Gastrocnemius medialis (tissue), 4 donors: ENCODE measurements around the gene TRIP10. TPM values are rescaled to one million over a fixed set of nuclear protein-coding genes. Genes with fewer than 3 reads are reported as not detected.

Experiments used
- ATAC-seq, 2 donors: fragments of 150-250 bp; one replicate each; pipeline ENCODE4 v1.9.1; 2016
- DNase-seq, 2 donors: peaks; one replicate each; pipeline ENCODE4 v3.0.0-alpha.2; 2019
- H3K27ac ChIP-seq, 4 donors: fragments of 200-600 bp; sonication (generic); 1 replicate in 1 of 4; 2 replicates in 3 of 4; pipeline ENCODE4 v1.5.1; 2016 to 2018; ENCODE audit warnings: mild to moderate bottlenecking in 2 of 4, moderate library complexity in 1 of 4
- H3K27me3 ChIP-seq, 3 donors: fragments of 200-600 bp; sonication (generic) in 2 of 3; 1 replicate in 1 of 3; 2 replicates in 2 of 3; pipeline versions ENCODE4 v1.5.1 to v1.6.0; 2016 to 2019; ENCODE audit warnings: mild to moderate bottlenecking in 1 of 3, moderate library complexity in 1 of 3
- H3K36me3 ChIP-seq, 2 donors: fragments of 200-600 bp; sonication (generic) in 1 of 2; one replicate each; pipeline ENCODE4 v1.5.1; 2017 to 2018
- H3K4me1 ChIP-seq, 2 donors: fragments of 200-600 bp; sonication (generic) in 1 of 2; one replicate each; pipeline ENCODE4 v1.5.1; 2016 to 2017; ENCODE audit warnings: mild to moderate bottlenecking in 2 of 2
- H3K4me3 ChIP-seq, 4 donors: fragments of 200-600 bp; sonication (generic) in 3 of 4; 1 replicate in 1 of 4; 2 replicates in 3 of 4; pipeline ENCODE4 v1.5.1; 2016 to 2019; ENCODE audit warnings: mild to moderate bottlenecking in 2 of 4
- H3K9me3 ChIP-seq, 3 donors: fragments of 200-600 bp; sonication (generic) in 2 of 3; 1 replicate in 1 of 3; 2 replicates in 2 of 3; pipeline ENCODE4 v1.5.1; 2016 to 2019
- CTCF ChIP-seq, 5 experiments: fragments of 450-650 bp in 3 of 5; fragments of 200-600 bp in 2 of 5; sonication (generic) in 2 of 5; IDR thresholded peaks in 4 of 5; conservative IDR thresholded peaks in 1 of 5; 1 replicate in 4 of 5; 2 replicates in 1 of 5; pipeline ENCODE4 v1.5.1; 2016 to 2019; ENCODE audit warnings: antibody characterized with exemption in 5 of 5, mild to moderate bottlenecking in 3 of 5, moderate library complexity in 3 of 5
- POLR2A ChIP-seq, 2 donors: fragments of 450-650 bp; IDR thresholded peaks; one replicate each; pipeline ENCODE4 v1.6.1; 2017; ENCODE audit warnings: antibody characterized with exemption in 2 of 2, mild to moderate bottlenecking in 2 of 2, moderate library complexity in 2 of 2
- in situ Hi-C, 4 donors: fragments of 200-750 bp; cut with MboI; loops; one replicate each; pipeline versions ENCODE4 v1.15.0 to v1.8.0; 2017; ENCODE audit warnings: low sequenced_read_pairs in 4 of 4
- intact Hi-C: fragments of 100-400 bp; cut with DNase I; formaldehyde crosslinking; loops from one replicate; pipeline ENCODE4 v1.15.1; 2023; ENCODE audit warnings: low total_unique reads
- total RNA-seq, 4 donors: library from RNA; depleted of rRNA; stranded (reverse); fragments of >200 nt; gene quantifications; one replicate each; pipeline versions ENCODE4 v1.1.0 to v1.2.3, GENCODE V29; 2016

The TRIP10 gene
- total RNA-seq, 4 donors from 2014 or later, result 130 to 237 (median 178) TPM

GRCh38 chr19:6737284-6737872, 2.1 kb upstream of the TRIP10 start, which contains the start of gene GPR108:
GPR108 (minus strand) TSS chr19:6737580; CDS start chr19:6737576, 4 bp downstream.
- no peaks in the 10 kb centered on the region for H3K27me3 ChIP-seq
- peak within 1 kb of the TSS; percentile 96 to 100 (median 98) for H3K27ac ChIP-seq
- H3K4me3 ChIP-seq, result peak within 1 kb of the TSS; percentile 83 to 98 (median 94)
- intact Hi-C loops (loop anchor here (1.0 to 10.0 kb wide), 6 partner anchors 205 to 887 kb away; partner anchors contain the start of genes NDUFA11, PET100, SLC25A23 and TNFSF9), in situ Hi-C loops (loop anchor here in 2 of 4 donors (10.0 to 25.0 kb wide), 3 partner anchors 127 to 350 kb away; partner anchors contain the start of genes GTF2F1 (in 1 of the 2), PSPN (in 1 of the 2) and TUBB4A (in 1 of the 2))
- ATAC-seq (peak; percentile 82 to 88), DNase-seq (peak; percentile 100)
- H3K36me3 ChIP-seq, result peaks cover 0 to 11% of the 10 kb centered on the region in 2 donors
- TF ChIP-seq CTCF (IDR thresholded peaks at IDR 0.05 in 4 of 5, conservative IDR thresholded peaks at IDR 0.05 in 1 of 5) (peak in 1 of 5 experiments; percentile 8), POLR2A (IDR thresholded peaks at IDR 0.05) (peak; percentile 46 to 61)
- H3K4me1 ChIP-seq, result peaks cover 36 to 45% of the 10 kb centered on the region in 2 donors
- H3K9me3 ChIP-seq, result no peaks in the 10 kb centered on the region

GRCh38 chr19:6737873-6738786, 1.4 kb upstream of the TRIP10 start:
- peaks cover 43 to 52% of the 10 kb centered on the region in 2 donors for H3K4me1 ChIP-seq
- DNase-seq (peak; percentile 75 to 92), ATAC-seq (peak; percentile 51 to 52)
- no peaks in the 10 kb centered on the region for H3K27me3 ChIP-seq
- intact Hi-C loops, result loop anchor here (1.0 to 10.0 kb wide), 8 partner anchors 15 to 887 kb away; partner anchors contain the start of genes NDUFA11, PET100, SLC25A23 and TNFSF9
- no peaks in the 10 kb centered on the region for H3K9me3 ChIP-seq
- peak overlapping the region; percentile 96 to 100 (median 98) for H3K27ac ChIP-seq
- peaks cover 0 to 7% of the 10 kb centered on the region in 2 donors for H3K36me3 ChIP-seq
- TF ChIP-seq CTCF (IDR thresholded peaks at IDR 0.05 in 4 of 5, conservative IDR thresholded peaks at IDR 0.05 in 1 of 5) (peak; percentile 66 to 87 (median 82)), POLR2A (IDR thresholded peaks at IDR 0.05) (peak in 1 of 2 donors; percentile 8)
- H3K4me3 ChIP-seq, result peak overlapping the region; percentile 14 to 98 (median 60)
- in situ Hi-C loops, result loop anchor here in 2 of 4 donors (10.0 to 25.0 kb wide), 3 partner anchors 127 to 351 kb away; partner anchors contain the start of genes GTF2F1 (in 1 of the 2), PSPN (in 1 of the 2) and TUBB4A (in 1 of the 2)

GRCh38 chr19:6738787-6739389, 592 bp upstream of the TRIP10 start:
- H3K27ac ChIP-seq, result peak overlapping the region; percentile 96 to 100 (median 98)
- in situ Hi-C loops, result loop anchor here in 2 of 4 donors (10.0 to 25.0 kb wide), 3 partner anchors 126 to 352 kb away; partner anchors contain the start of genes GTF2F1 (in 1 of the 2), PSPN (in 1 of the 2) and TUBB4A (in 1 of the 2)
- no peaks in the 10 kb centered on the region for H3K9me3 ChIP-seq
- no peaks in the 10 kb centered on the region for H3K27me3 ChIP-seq
- H3K4me3 ChIP-seq, result peak overlapping the region; percentile 41 to 98 (median 60)
- DNase-seq (peak in 1 of 2 donors; percentile 59), ATAC-seq (peak in 1 of 2 donors; percentile 1)
- intact Hi-C loops, result loop anchor here (1.0 to 10.0 kb wide), 7 partner anchors 14 to 886 kb away; partner anchors contain the start of genes NDUFA11, PET100, SLC25A23 and TNFSF9
- H3K4me1 ChIP-seq, result peaks cover 48 to 60% of the 10 kb centered on the region in 2 donors
- TF ChIP-seq CTCF (IDR thresholded peaks at IDR 0.05 in 4 of 5, conservative IDR thresholded peaks at IDR 0.05 in 1 of 5) (peak in 2 of 5 experiments; percentile 5), POLR2A (IDR thresholded peaks at IDR 0.05) (no peak)
- H3K36me3 ChIP-seq, result peaks cover 0 to 11% of the 10 kb centered on the region in 2 donors
